ENCODE data around the gene SMG7. TPM values are rescaled to one million over a fixed set of nuclear protein-coding genes. Genes with fewer than 3 reads are reported as not detected.

SMG7 gene
- total RNA-seq, 1 donor from 2014 or later, result 63.3 TPM

- Mint-ChIP-seq H3K4me3 (ENCODE audit: low read depth) (no peak overlapping the region), H3K36me3 (ENCODE audit: low read depth) (no peaks in the 10 kb centered on the region), H3K9me3 (no peaks in the 10 kb centered on the region), H3K27ac (no peak overlapping the region), H3K27me3 (ENCODE audit: low read depth) (peaks cover 2% of the 10 kb centered on the region), H3K4me1 (ENCODE audit: low read depth) (peaks cover 47% of the 10 kb centered on the region)
- no peak for DNase-seq (ENCODE audit: low spot score)
- intact Hi-C loops (cut with micrococcal nuclease), result no loop called here
Observed at GRCh38 chr1:183593356-183593755, 121.1 kb downstream of the SMG7 start.

- Mint-ChIP-seq H3K27ac (no peak overlapping the region), H3K36me3 (ENCODE audit: low read depth) (no peaks in the 10 kb centered on the region), H3K9me3 (no peaks in the 10 kb centered on the region), H3K4me3 (ENCODE audit: low read depth) (no peak overlapping the region), H3K4me1 (ENCODE audit: low read depth) (peaks cover 36% of the 10 kb centered on the region), H3K27me3 (ENCODE audit: low read depth) (peaks cover 2% of the 10 kb centered on the region)
- intact Hi-C loops (cut with micrococcal nuclease), result no loop called here
- no peak for DNase-seq (ENCODE audit: low spot score)
Observed at GRCh38 chr1:183595537-183595936, 123.2 kb downstream of the SMG7 start.

DNA sequence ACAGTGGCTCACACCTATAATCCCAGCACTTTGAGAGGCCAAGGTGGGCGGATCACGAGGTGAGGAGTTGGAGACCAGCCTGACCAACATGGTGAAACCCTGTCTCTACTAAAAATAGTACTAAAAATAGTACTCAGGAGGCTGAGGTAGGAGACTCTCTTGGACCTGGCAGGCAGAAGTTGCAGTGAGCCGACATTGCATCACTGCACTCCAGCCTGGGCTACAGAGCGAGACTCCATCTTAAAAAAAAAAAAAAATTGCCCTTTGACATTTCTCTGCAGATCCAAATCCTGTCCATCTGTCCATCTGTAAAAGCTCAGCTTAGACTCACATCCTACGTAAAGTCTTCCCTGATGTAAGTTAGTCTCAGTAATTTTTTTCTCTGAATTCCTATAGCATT, 124.2 kb downstream of the SMG7 start:
- H3K36me3 Mint-ChIP-seq (ENCODE audit: low read depth), result no peaks in the 10 kb centered on the region
- peaks cover 2% of the 10 kb centered on the region for H3K27me3 Mint-ChIP-seq (ENCODE audit: low read depth)
- no peak overlapping the region for H3K27ac Mint-ChIP-seq
- no peak overlapping the region for H3K4me3 Mint-ChIP-seq (ENCODE audit: low read depth)
- H3K9me3 Mint-ChIP-seq, result no peaks in the 10 kb centered on the region
- no peak for DNase-seq (ENCODE audit: low spot score)
- H3K4me1 Mint-ChIP-seq (ENCODE audit: low read depth), result peaks cover 31% of the 10 kb centered on the region
- intact Hi-C loops (cut with micrococcal nuclease), result no loop called here

DNA sequence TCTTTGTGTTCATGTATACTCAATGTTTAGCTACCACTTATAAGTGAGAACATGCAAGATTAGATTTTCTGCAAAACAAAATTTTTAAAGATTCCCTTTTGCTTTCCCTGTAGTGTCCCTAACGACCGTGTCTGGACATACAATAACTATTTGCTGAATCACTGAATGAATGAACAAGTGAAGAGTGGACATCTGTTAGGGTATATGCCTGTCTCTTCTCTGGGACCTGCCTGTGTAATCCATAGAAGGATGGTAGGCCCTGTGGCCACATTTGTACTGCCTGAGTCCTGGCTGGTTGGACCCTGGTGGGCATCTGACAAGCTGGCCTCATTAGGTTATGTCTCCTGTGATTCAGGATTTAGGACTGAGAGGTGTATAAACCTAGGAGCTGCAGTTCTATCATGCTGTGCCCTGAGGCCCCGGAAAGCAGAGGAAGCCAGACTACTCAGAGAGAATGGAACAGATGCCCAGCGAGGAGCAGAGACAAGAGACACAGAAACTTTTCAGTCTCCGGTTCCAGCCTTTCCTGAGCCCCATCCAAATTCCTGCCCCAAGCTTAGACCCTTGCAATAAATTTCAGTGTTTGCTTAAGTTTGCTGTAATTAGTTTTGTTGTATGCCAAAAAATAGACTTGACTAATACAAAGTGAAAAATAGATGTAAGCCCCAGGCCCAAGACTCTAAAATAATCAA, 125.5 kb downstream of the SMG7 start:
- no peak overlapping the region for H3K4me3 Mint-ChIP-seq (ENCODE audit: low read depth)
- peak overlapping the region; percentile 7 for H3K27ac Mint-ChIP-seq
- peaks cover 26% of the 10 kb centered on the region for H3K4me1 Mint-ChIP-seq (ENCODE audit: low read depth)
- DNase-seq (ENCODE audit: low spot score), result no peak
- no peaks in the 10 kb centered on the region for H3K36me3 Mint-ChIP-seq (ENCODE audit: low read depth)
- intact Hi-C loops (cut with micrococcal nuclease), result no loop called here
- no peaks in the 10 kb centered on the region for H3K9me3 Mint-ChIP-seq
- H3K27me3 Mint-ChIP-seq (ENCODE audit: low read depth), result peaks cover 2% of the 10 kb centered on the region

DNA sequence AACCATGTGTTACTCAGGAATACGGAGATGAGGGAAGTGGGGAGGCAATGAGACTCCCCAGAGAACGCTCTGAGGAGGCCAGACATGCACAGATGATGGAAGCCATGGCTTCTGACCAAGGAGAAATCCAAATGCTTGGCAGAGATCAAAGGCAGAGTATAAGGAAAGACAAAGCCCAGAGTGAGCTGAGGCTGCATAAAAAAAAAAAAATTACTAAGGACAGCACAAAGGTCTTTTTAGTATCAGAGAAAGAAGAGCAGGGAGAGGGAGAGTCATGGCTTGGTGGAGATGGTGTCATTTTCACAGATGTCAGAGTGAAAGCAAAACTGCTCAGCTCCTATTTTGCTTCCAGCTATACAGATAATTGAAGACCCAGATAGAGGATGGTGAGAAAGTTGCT, 126.1 kb downstream of the SMG7 start:
- Mint-ChIP-seq H3K27ac (peak overlapping the region; percentile 7), H3K27me3 (ENCODE audit: low read depth) (peaks cover 2% of the 10 kb centered on the region), H3K4me1 (ENCODE audit: low read depth) (peaks cover 20% of the 10 kb centered on the region), H3K9me3 (no peaks in the 10 kb centered on the region), H3K36me3 (ENCODE audit: low read depth) (no peaks in the 10 kb centered on the region), H3K4me3 (ENCODE audit: low read depth) (no peak overlapping the region)
- intact Hi-C loops (cut with micrococcal nuclease), result no loop called here
- DNase-seq (ENCODE audit: low spot score), result no peak

DNA sequence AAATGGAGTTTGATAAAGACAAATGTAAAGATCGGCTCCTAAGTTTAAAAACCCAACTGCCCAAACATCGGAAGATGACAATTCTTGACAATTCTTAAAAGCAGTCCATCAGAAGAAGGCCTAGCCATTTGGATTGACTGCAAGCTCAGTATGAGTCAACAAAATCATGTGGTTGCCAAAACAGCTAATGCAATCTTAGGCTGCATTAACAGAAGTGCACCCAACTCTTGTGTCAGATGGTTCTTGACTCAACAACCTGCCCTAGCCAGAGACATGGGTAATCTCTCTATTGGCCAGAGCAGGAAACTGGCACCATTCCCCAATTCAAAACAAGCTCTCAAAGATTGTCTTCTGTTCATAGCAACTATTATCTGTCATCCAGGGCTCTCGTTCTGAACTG, 127.8 kb downstream of the SMG7 start:
- DNase-seq (ENCODE audit: low spot score), result no peak
- peaks cover 2% of the 10 kb centered on the region for H3K27me3 Mint-ChIP-seq (ENCODE audit: low read depth)
- no peaks in the 10 kb centered on the region for H3K9me3 Mint-ChIP-seq
- peaks cover 24% of the 10 kb centered on the region for H3K4me1 Mint-ChIP-seq (ENCODE audit: low read depth)
- H3K27ac Mint-ChIP-seq, result no peak overlapping the region
- no peaks in the 10 kb centered on the region for H3K36me3 Mint-ChIP-seq (ENCODE audit: low read depth)
- intact Hi-C loops (cut with micrococcal nuclease), result no loop called here
- H3K4me3 Mint-ChIP-seq (ENCODE audit: low read depth), result no peak overlapping the region

DNA sequence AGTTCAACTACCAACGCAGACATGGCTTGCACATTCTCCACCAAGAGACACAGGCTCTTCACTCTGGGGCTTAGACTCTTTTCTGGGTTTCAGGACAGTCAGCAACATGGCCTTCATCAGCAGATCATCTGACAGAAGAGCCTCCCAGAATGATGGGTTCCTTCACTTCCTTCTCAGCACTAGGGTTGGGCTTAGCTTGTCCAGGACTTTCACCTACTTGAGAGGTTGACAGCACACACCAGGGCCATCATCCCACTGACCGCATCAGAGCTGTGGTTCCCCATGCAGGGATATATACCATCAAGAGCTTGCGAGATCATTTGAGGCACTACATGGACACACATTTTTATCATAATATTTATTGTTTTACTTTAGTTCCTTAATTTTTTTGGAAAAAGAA, 128.3 kb downstream of the SMG7 start:
- DNase-seq (ENCODE audit: low spot score), result no peak
- Mint-ChIP-seq H3K4me3 (ENCODE audit: low read depth) (no peak overlapping the region), H3K27me3 (ENCODE audit: low read depth) (peaks cover 2% of the 10 kb centered on the region), H3K4me1 (ENCODE audit: low read depth) (peaks cover 24% of the 10 kb centered on the region), H3K27ac (no peak overlapping the region), H3K36me3 (ENCODE audit: low read depth) (no peaks in the 10 kb centered on the region), H3K9me3 (no peaks in the 10 kb centered on the region)
- intact Hi-C loops (cut with micrococcal nuclease), result no loop called here

DNA sequence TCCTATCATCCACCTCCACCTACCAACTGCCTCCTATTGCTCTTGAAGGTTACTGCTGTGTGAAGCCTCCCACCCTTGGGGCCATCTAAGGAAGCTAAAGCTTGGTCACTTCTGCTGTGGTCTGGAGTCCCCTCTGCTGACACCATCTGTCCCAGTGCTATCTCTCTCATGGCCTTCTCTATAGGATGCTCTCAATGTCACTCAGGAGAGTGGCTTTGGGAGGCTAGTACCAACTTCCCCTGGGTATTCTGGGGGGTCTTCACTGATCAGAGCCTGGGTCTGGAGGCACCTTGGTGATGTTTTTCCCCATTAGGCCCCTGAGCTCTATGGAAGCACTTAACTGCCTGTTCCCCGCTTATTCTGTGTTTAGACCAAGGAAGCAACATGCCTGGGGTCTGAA, 130.2 kb downstream of the SMG7 start:
- no peak overlapping the region for H3K27ac Mint-ChIP-seq
- no peaks in the 10 kb centered on the region for H3K36me3 Mint-ChIP-seq (ENCODE audit: low read depth)
- no peaks in the 10 kb centered on the region for H3K9me3 Mint-ChIP-seq
- intact Hi-C loops (cut with micrococcal nuclease), result no loop called here
- no peak overlapping the region for H3K4me3 Mint-ChIP-seq (ENCODE audit: low read depth)
- H3K4me1 Mint-ChIP-seq (ENCODE audit: low read depth), result peaks cover 22% of the 10 kb centered on the region
- no peaks in the 10 kb centered on the region for H3K27me3 Mint-ChIP-seq (ENCODE audit: low read depth)
- DNase-seq (ENCODE audit: low spot score), result no peak

Other genes with a start within 250 kb of the SMG7 start
- gene NMNAT2, start 54.1 kb upstream of the SMG7 start, total RNA-seq, result not detected in 2 replicates
- gene NCF2, start 118.0 kb downstream of the SMG7 start, total RNA-seq, result 2.2 and 2.6 TPM in 2 replicates
- gene ARPC5, start 163.3 kb downstream of the SMG7 start, total RNA-seq, result 160 and 169 TPM in 2 replicates
- gene APOBEC4, start 180.8 kb downstream of the SMG7 start, total RNA-seq, result not detected in 2 replicates

All from activated T-helper 2 cell treated with anti-CD3 and anti-CD28 coated beads, Interferon-gamma antibody, Interleukin-2, Interleukin-4, amounts not matched to agents 10 μg/mL and 5 μg/mL and 100 μg/mL, durations not matched to agents 14 hours and 24 hours and 36 hours (primary cell).